ENCODE results near the gene ACAD11.

- TF ChIP-seq CTCF (IDR thresholded peaks at IDR 0.05) (no peak), POLR2A (IDR thresholded peaks at IDR 0.05) (no peak)
These were observed 36.0 kb downstream of the ACAD11 start for GRCh38 chr3:132623646-132624045.
